WTC11 (cell line): ENCODE measurements around the gene CTSA. TPM values are rescaled to one million over a fixed set of nuclear protein-coding genes. Genes with fewer than 3 reads are reported as not detected.

ENCODE experiments used
- ATAC-seq: fragments of 200-7000 bp; cut with Tn5 transposase; 2 replicates; pipeline ENCODE4 v1.10.0; 2021; ENCODE audit warnings: mild to moderate bottlenecking, moderate library complexity
- CTCF ChIA-PET: fragments of 300-600 bp; sonication (Branson Sonifier 250); formaldehyde crosslinking; loops from one replicate; lab custom pipeline; 2021; ENCODE audit warnings: antibody characterized with exemption; lab: Charles Lee
- POLR2A ChIA-PET: fragments of 350-600 bp; sonication (Branson Sonifier 250); formaldehyde crosslinking; loops from one replicate; lab custom pipeline; 2021; ENCODE audit warnings: antibody characterized with exemption; lab: Charles Lee
- DNase-seq: peaks from one replicate; pipeline ENCODE4 v3.0.0; 2021; ENCODE audit warnings: low spot score
- H3K27ac Mint-ChIP-seq: 2 replicates; pipeline ENCODE4 v1.8.0; 2021; ENCODE audit warnings: mixed read lengths
- H3K27me3 Mint-ChIP-seq: 2 replicates; pipeline ENCODE4 v1.8.0; 2021; ENCODE audit warnings: low read depth, mild to moderate bottlenecking, moderate library complexity, mixed read lengths
- H3K36me3 Mint-ChIP-seq: 2 replicates; pipeline ENCODE4 v1.8.0; 2021; ENCODE audit warnings: mixed read lengths
- H3K4me1 Mint-ChIP-seq: 2 replicates; pipeline ENCODE4 v1.8.0; 2022; ENCODE audit warnings: mixed read lengths
- H3K4me3 Mint-ChIP-seq: 2 replicates; pipeline ENCODE4 v1.8.0; 2021; ENCODE audit warnings: mild to moderate bottlenecking, moderate library complexity, mixed read lengths
- H3K9me3 Mint-ChIP-seq: 2 replicates; pipeline ENCODE4 v1.8.0; 2021; ENCODE audit warnings: mixed read lengths
- CBFB ChIP-seq: sonication (generic); formaldehyde crosslinking; IDR thresholded peaks from 2 replicates; pipeline ENCODE4 v1.8.1; 2022; ENCODE audit warnings: mild to moderate bottlenecking, low read depth, missing genetic modification reagents
- CREM ChIP-seq: sonication (generic); formaldehyde crosslinking; IDR thresholded peaks from 2 replicates; pipeline ENCODE4 v1.8.1; 2022; ENCODE audit warnings: mild to moderate bottlenecking, missing genetic modification reagents, moderate library complexity
- E2F5 ChIP-seq: sonication (generic); formaldehyde crosslinking; IDR thresholded peaks from 2 replicates; pipeline ENCODE4 v1.8.1; 2022; ENCODE audit warnings: mild to moderate bottlenecking, moderate library complexity, missing genetic modification reagents
- ELF4 ChIP-seq: sonication (generic); formaldehyde crosslinking; IDR thresholded peaks from 2 replicates; pipeline ENCODE4 v1.8.1; 2022; ENCODE audit warnings: low read depth, mild to moderate bottlenecking, moderate library complexity, missing genetic modification reagents
- ESRRA ChIP-seq: sonication (generic); formaldehyde crosslinking; IDR thresholded peaks from 2 replicates; pipeline ENCODE4 v1.8.1; 2022; ENCODE audit warnings: mild to moderate bottlenecking, missing genetic modification reagents, borderline replicate concordance
- GTF2I ChIP-seq: fragments of 250-450 bp; sonication (Bioruptor Pico); conservative IDR thresholded peaks from 2 replicates; pipeline ENCODE4 v1.4.0; 2021; ENCODE audit warnings: mild to moderate bottlenecking
- JAZF1 ChIP-seq: fragments of 250-450 bp; sonication (Bioruptor Pico); IDR thresholded peaks from 2 replicates; pipeline ENCODE4 v1.9.0; 2021; ENCODE audit warnings: moderate library complexity, mild to moderate bottlenecking, inconsistent platforms
- JUN ChIP-seq: sonication (generic); formaldehyde crosslinking; IDR thresholded peaks from 2 replicates; pipeline ENCODE4 v1.8.0; 2023; ENCODE audit warnings: mild to moderate bottlenecking, missing genetic modification reagents
- OVOL2 ChIP-seq: fragments of 250-450 bp; sonication (Bioruptor Pico); IDR thresholded peaks from 2 replicates; pipeline ENCODE4 v1.9.0; 2021; ENCODE audit warnings: mild to moderate bottlenecking, borderline replicate concordance
- PRDM15 ChIP-seq: sonication (generic); formaldehyde crosslinking; IDR thresholded peaks from 2 replicates; pipeline ENCODE4 v1.8.0; 2022; ENCODE audit warnings: missing genetic modification reagents
- STAT6 ChIP-seq: sonication (generic); formaldehyde crosslinking; conservative IDR thresholded peaks from 2 replicates; pipeline ENCODE4 v1.8.1; 2023; ENCODE audit warnings: mild to moderate bottlenecking, low read depth, missing genetic modification reagents, moderate library complexity
- TCF7 ChIP-seq: sonication (generic); formaldehyde crosslinking; IDR thresholded peaks from 2 replicates; pipeline ENCODE4 v1.8.0; 2022; ENCODE audit warnings: mild to moderate bottlenecking, low read depth, missing genetic modification reagents, moderate library complexity
- USF1 ChIP-seq: sonication (generic); formaldehyde crosslinking; IDR thresholded peaks from 2 replicates; pipeline ENCODE4 v1.8.0; 2022; ENCODE audit warnings: mild to moderate bottlenecking, missing genetic modification reagents
- USF2 ChIP-seq: sonication (generic); formaldehyde crosslinking; IDR thresholded peaks from 2 replicates; pipeline ENCODE4 v1.8.1; 2023; ENCODE audit warnings: mild to moderate bottlenecking, missing genetic modification reagents, moderate library complexity
- ZBTB21 ChIP-seq: sonication (generic); formaldehyde crosslinking; IDR thresholded peaks from 2 replicates; pipeline ENCODE4 v1.8.1; 2023; ENCODE audit warnings: mild to moderate bottlenecking, missing genetic modification reagents, borderline replicate concordance
- ZNF138 ChIP-seq: sonication (generic); formaldehyde crosslinking; conservative IDR thresholded peaks from 2 replicates; pipeline ENCODE4 v1.8.1; 2022; ENCODE audit warnings: mild to moderate bottlenecking, moderate library complexity, missing genetic modification reagents
- ZNF232 ChIP-seq: sonication (generic); formaldehyde crosslinking; IDR thresholded peaks from 2 replicates; pipeline ENCODE4 v1.8.0; 2022; ENCODE audit warnings: mild to moderate bottlenecking, missing genetic modification reagents
- ZNF671 ChIP-seq: fragments of 250-450 bp; sonication (Bioruptor Pico); IDR thresholded peaks from 2 replicates; pipeline ENCODE4 v1.8.0; 2021; ENCODE audit warnings: mild to moderate bottlenecking
- total RNA-seq: library from RNA; stranded (reverse); gene quantifications from 3 replicates; pipeline ENCODE4 v1.2.3, GENCODE V29; 2021
- TF ChIP-seq, protein P1 (sequence below): sonication (generic); formaldehyde crosslinking; IDR thresholded peaks from 2 replicates; pipeline ENCODE4 v1.8.1; 2022; ENCODE audit warnings: low read depth, mild to moderate bottlenecking, moderate library complexity, missing genetic modification reagents, borderline replicate concordance
- TF ChIP-seq, protein P2 (sequence below): sonication (generic); formaldehyde crosslinking; conservative IDR thresholded peaks from 2 replicates; pipeline ENCODE4 v1.8.1; 2022; ENCODE audit warnings: mild to moderate bottlenecking, missing genetic modification reagents

Gene CTSA
- total RNA-seq, 1 experiment from 2014 or later, result 48.3 TPM

DNA sequence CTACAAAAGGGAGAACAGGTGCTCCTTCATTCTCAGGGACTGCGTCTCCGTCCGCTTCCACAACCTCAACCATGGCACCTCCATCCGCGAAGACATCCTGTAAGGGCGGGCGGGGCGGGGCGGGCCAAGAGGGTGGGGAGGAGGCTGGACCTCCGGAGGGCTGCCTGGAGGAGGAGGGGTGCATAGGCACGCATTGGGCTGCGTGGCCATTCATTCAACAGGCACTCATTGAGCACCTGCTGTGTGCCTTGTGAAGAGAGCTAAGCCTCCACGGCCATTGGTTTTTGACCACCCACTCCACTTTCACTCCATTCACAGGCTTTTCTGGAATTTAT is 33.3 kb upstream of the CTSA start (continued):
- TF ChIP-seq E2F5 (CRISPR knock-in tag), result no peak
- no peak for TF ChIP-seq OVOL2 (CRISPR knock-in tag)
- no peak for TF ChIP-seq ESRRA (CRISPR knock-in tag)
- TF ChIP-seq USF1, result no peak
- no peak for TF ChIP-seq ZNF138

DNA sequence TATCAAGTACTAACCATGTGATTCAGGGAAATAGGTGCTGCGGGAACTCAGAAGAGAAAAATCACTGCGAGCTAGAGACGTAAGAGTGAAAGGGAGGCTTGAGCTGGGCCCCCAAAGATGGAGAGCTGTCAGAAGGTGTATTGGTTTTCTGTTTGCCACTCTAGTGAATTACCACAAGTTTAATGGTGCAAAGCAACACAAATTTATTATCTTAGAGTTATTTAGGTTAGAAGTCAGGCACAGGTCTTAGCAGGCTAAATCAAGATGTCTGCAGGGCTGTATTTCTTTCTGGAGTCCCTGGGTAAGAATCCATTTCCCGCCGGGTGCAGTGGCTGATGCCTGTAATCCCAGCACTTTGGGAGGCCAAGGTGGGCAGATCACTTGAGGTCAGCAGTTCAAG is 31.2 kb upstream of the CTSA start:
- no peak overlapping the region for H3K4me3 Mint-ChIP-seq
- no peaks in the 10 kb centered on the region for H3K9me3 Mint-ChIP-seq
- DNase-seq (no peak), ATAC-seq (no peak)
- H3K36me3 Mint-ChIP-seq, result no peaks in the 10 kb centered on the region
- peaks cover 36% of the 10 kb centered on the region for H3K4me1 Mint-ChIP-seq
- CTCF ChIA-PET, result interaction anchor here (0.7 kb wide), 2 partner anchors 47 to 88 kb away, joined by 4 read pairs; no protein-coding TSS in a partner anchor
- H3K27ac Mint-ChIP-seq, result no peak overlapping the region; the same call in 1 of the 2 replicates
- no peaks in the 10 kb centered on the region for H3K27me3 Mint-ChIP-seq
- POLR2A ChIA-PET, result interaction anchor here (0.7 kb wide), 1 partner anchor 21 kb away, joined by 8 read pairs; no protein-coding TSS in a partner anchor
- no peak for TF ChIP-seq ZNF232 (CRISPR knock-in tag)
- no peak for TF ChIP-seq TCF7 (CRISPR knock-in tag)
- TF ChIP-seq, protein P1, sequence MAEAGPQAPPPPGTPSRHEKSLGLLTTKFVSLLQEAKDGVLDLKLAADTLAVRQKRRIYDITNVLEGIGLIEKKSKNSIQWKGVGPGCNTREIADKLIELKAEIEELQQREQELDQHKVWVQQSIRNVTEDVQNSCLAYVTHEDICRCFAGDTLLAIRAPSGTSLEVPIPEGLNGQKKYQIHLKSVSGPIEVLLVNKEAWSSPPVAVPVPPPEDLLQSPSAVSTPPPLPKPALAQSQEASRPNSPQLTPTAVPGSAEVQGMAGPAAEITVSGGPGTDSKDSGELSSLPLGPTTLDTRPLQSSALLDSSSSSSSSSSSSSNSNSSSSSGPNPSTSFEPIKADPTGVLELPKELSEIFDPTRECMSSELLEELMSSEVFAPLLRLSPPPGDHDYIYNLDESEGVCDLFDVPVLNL (CRISPR knock-in tag), result no peak
- no peak for TF ChIP-seq ZNF671 (CRISPR knock-in tag)
- no peak for TF ChIP-seq USF2
- TF ChIP-seq CBFB (CRISPR knock-in tag), result no peak

DNA sequence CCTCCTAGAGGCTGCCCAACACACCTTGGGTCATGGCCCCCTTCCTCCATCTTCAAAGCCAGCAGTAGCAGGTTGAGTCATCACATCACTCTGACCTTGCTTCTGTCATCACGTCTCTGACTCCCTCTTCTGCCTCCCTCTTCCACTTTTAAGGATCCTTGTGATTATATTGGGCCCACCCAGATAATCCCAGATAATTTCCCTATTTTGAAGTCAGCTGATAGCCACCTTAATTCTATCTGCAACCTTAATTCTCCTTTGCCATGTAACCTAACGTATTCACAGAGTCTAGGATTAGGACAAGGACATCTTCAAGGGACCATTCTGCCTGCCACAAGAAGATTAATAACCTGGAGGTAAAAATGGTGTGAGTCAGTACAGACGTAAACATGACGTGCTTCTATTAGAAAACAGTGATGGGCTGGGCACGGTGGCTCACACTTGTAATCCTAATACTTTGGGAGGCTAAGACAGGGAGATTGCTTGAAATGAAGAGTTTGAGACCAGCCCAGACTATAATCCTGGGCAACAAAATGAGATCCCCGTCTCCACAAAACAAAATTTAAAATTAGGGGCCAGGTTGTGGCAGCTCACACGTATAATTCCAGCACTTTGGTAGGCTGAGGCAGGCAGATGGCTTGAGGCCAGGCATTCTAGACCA is 30.4 kb upstream of the CTSA start:
- ChIA-PET POLR2A (interaction anchor here (0.6 to 0.7 kb wide), 2 partner anchors 20 to 50 kb away, joined by 3 to 8 read pairs; no protein-coding TSS in a partner anchor), CTCF (interaction anchor here (0.7 kb wide), 2 partner anchors 48 to 89 kb away, joined by 4 read pairs; no protein-coding TSS in a partner anchor)
- H3K27me3 Mint-ChIP-seq, result no peaks in the 10 kb centered on the region
- H3K4me3 Mint-ChIP-seq, result no peak overlapping the region
- ATAC-seq, result no peak
- no peak overlapping the region for H3K27ac Mint-ChIP-seq
- no peaks in the 10 kb centered on the region for H3K36me3 Mint-ChIP-seq
- no peak for DNase-seq
- no peaks in the 10 kb centered on the region for H3K9me3 Mint-ChIP-seq
- H3K4me1 Mint-ChIP-seq, result peaks cover 31% of the 10 kb centered on the region
- TF ChIP-seq ESRRA (CRISPR knock-in tag), result no peak
- no peak for TF ChIP-seq JUN (CRISPR knock-in tag)
- TF ChIP-seq ELF4 (CRISPR knock-in tag), result no peak
- no peak for TF ChIP-seq GTF2I (CRISPR knock-in tag)
- TF ChIP-seq ZBTB21 (CRISPR knock-in tag), result no peak
- no peak for TF ChIP-seq JAZF1 (CRISPR knock-in tag)
- no peak for TF ChIP-seq E2F5 (CRISPR knock-in tag)
- TF ChIP-seq, protein P2, sequence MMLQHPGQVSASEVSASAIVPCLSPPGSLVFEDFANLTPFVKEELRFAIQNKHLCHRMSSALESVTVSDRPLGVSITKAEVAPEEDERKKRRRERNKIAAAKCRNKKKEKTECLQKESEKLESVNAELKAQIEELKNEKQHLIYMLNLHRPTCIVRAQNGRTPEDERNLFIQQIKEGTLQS (CRISPR knock-in tag), result no peak
- no peak for TF ChIP-seq USF2
- TF ChIP-seq CREM, result no peak
- no peak for TF ChIP-seq PRDM15
- TF ChIP-seq STAT6 (CRISPR knock-in tag), result no peak
